Upper lobe of left lung (tissue), 4 donors: ENCODE results near the gene HIGD1A.

ENCODE experiments used
- CTCF ChIP-seq, 6 experiments: fragments of 450-650 bp in 4 of 6; fragments of 200-600 bp in 2 of 6; sonication (generic) in 2 of 6; IDR thresholded peaks; one replicate each; pipeline ENCODE4 v1.5.1; 2016 to 2019; ENCODE audit warnings: antibody characterized with exemption in 6 of 6
- EP300 ChIP-seq, 4 donors: sonication (generic); formaldehyde crosslinking; IDR thresholded peaks; one replicate each; pipeline ENCODE4 v1.5.1; 2017; ENCODE audit warnings: antibody characterized with exemption in 4 of 4, control low read depth in 2 of 4
- POLR2A ChIP-seq, 4 donors: fragments of 450-650 bp; IDR thresholded peaks; one replicate each; pipeline ENCODE4 v1.5.1; 2016 to 2017; ENCODE audit warnings: antibody characterized with exemption in 4 of 4, mild to moderate bottlenecking in 2 of 4
- POLR2AphosphoS5 ChIP-seq, 2 donors: sonication (generic); formaldehyde crosslinking; IDR thresholded peaks; one replicate each; pipeline ENCODE4 v1.5.1; 2017; ENCODE audit warnings: antibody characterized with exemption in 2 of 2

DNA sequence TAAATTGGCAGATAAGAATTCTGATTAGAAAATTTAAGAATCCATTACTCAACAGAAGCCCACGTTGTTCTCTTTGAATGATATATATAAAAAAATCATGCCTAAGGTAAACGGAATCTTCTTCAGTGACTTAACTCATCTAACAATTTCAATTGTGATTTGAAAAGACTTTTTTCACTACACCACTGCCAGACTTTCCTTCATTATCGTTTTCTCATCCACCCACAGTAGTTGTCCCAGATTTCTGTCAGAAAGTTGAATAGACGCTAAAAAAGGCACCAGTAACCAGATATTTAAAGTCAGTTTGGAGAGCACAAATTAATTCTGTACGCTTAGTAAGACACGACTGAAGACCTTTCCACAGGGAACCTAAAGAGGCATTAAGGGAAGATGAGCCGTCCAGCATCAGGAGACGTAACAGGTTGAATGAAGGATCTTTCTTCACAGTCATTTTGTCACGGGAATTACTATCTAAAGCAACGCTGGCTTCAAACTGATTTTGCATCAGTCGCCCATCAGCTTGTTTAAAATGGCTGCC, 1.3 kb downstream of the HIGD1A start:
- TF ChIP-seq POLR2AphosphoS5 (IDR thresholded peaks at IDR 0.05) (no peak), CTCF (IDR thresholded peaks at IDR 0.05) (no peak), EP300 (IDR thresholded peaks at IDR 0.05) (no peak), POLR2A (IDR thresholded peaks at IDR 0.05) (no peak)
